HG03565 (cell line): ENCODE data around the gene KCNIP3.
"Not testable (repeated sequence)": the region's sequence is repeated elsewhere in the genome, so short reads cannot be mapped to it uniquely, and the experiment has no call there.

Experiments used
- ATAC-seq: cut with Tn5 transposase; IDR thresholded peaks from one replicate; pipeline ENCODE4 v1.9.1; 2021; ENCODE audit warnings: mild to moderate bottlenecking, moderate library complexity; ENCODE audit not compliant: unreplicated experiment

Gene KCNIP3

GRCh38 chr2:95346738-95347671, 49.9 kb downstream of the KCNIP3 start:
- ATAC-seq = no peak

GRCh38 chr2:95347681-95348608, 50.8 kb downstream of the KCNIP3 start:
- no peak for ATAC-seq

GRCh38 chr2:95348609-95349567, 51.7 kb downstream of the KCNIP3 start:
- ATAC-seq = no peak

GRCh38 chr2:95349568-95350322, 52.6 kb downstream of the KCNIP3 start:
- ATAC-seq = no peak

- ATAC-seq = no peak
Observed at GRCh38 chr2:95350368-95350767, 53.2 kb downstream of the KCNIP3 start.

GRCh38 chr2:95350774-95351597, 53.8 kb downstream of the KCNIP3 start:
- ATAC-seq = no peak

GRCh38 chr2:95351598-95351915, 54.4 kb downstream of the KCNIP3 start:
- ATAC-seq = no peak

GRCh38 chr2:95352310-95353054, 55.3 kb downstream of the KCNIP3 start:
- no peak for ATAC-seq

GRCh38 chr2:95353055-95353575, 56.0 kb downstream of the KCNIP3 start:
- no peak for ATAC-seq

GRCh38 chr2:95353613-95354468, 56.7 kb downstream of the KCNIP3 start:
- ATAC-seq = no peak

GRCh38 chr2:95354469-95354901, 57.3 kb downstream of the KCNIP3 start:
- ATAC-seq = no peak

- no peak for ATAC-seq
Observed at GRCh38 chr2:95354925-95355324, 57.8 kb downstream of the KCNIP3 start.

- not testable (repeated sequence) for ATAC-seq
Observed at GRCh38 chr2:95355486-95355885, 58.3 kb downstream of the KCNIP3 start.

- no peak for ATAC-seq
Observed at GRCh38 chr2:95356821-95357700, 59.9 kb downstream of the KCNIP3 start.

- no peak for ATAC-seq
Observed at GRCh38 chr2:95357717-95358280, 60.7 kb downstream of the KCNIP3 start.

GRCh38 chr2:95359031-95359430, 61.9 kb downstream of the KCNIP3 start:
- ATAC-seq = no peak
